PC-9 (cell line): ENCODE measurements around the gene BANP.
"Not testable (repeated sequence)": the region's sequence is repeated elsewhere in the genome, so short reads cannot be mapped to it uniquely, and the experiment has no call there.

Experiments
- CTCF ChIP-seq: fragments of 200-600 bp; sonication (generic); conservative IDR thresholded peaks from 2 replicates; pipeline ENCODE4 v1.6.1; 2017; ENCODE audit warnings: mixed run types, antibody characterized with exemption, mild to moderate bottlenecking, moderate library complexity
- EZH2 ChIP-seq: fragments of 200-600 bp; sonication (generic); IDR thresholded peaks from 2 replicates; pipeline ENCODE4 v1.8.0; 2017; ENCODE audit warnings: antibody characterized with exemption, low read depth

DNA sequence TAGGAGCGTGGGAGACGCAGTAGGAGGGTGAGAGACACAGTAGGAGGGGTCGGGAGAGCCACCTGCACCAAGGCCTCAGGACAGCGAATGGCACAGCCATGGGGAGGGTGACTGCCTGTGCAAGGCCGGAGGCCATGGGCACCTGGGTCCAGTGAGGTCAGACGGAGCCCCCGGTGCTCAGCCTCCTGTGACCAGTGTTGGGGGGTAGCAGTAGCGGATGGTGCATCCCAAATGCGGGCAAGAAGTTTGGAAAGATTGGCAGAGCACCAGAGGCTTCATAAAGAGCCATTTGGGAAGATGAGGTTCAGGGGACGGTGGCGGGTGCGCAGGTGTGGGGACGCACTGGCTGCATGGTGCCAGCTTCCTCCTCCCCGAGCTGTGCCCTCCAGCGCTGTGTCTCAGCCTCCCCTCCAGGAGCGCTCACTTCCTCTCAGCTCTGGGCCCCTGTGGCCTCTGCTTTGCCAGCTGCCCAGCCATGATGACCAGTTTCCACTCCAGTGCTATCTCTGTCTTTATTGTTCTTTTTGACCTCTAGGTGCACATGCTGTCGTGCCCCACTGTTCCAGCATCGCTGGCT, 90.8 kb downstream of the BANP start:
- TF ChIP-seq CTCF, EZH2: not testable (repeated sequence)
